Peyer's patch (tissue), 4 donors: Measurements from ENCODE around the gene VGLL4. TPM values are rescaled to one million over a fixed set of nuclear protein-coding genes. Genes with fewer than 3 reads are reported as not detected.

Source experiments
- DNase-seq, 3 donors: peaks; one replicate each; pipeline ENCODE4 v3.0.0-alpha.2; 2017 to 2019
- H3K27ac ChIP-seq, 4 donors: fragments of 200-600 bp; sonication (generic); one replicate each; pipeline ENCODE4 v1.5.1; 2016 to 2019
- H3K27me3 ChIP-seq, 2 donors: fragments of 200-600 bp; sonication (generic); one replicate each; pipeline ENCODE4 v1.5.1; 2019
- H3K36me3 ChIP-seq, 3 donors: fragments of 200-600 bp; sonication (generic); one replicate each; pipeline ENCODE4 v1.5.1; 2016 to 2019
- H3K4me1 ChIP-seq, 4 donors: fragments of 200-600 bp; sonication (generic); one replicate each; pipeline ENCODE4 v1.5.1; 2016 to 2019
- H3K4me3 ChIP-seq, 4 donors: fragments of 200-600 bp; sonication (generic); 1 replicate in 3 of 4; 2 replicates in 1 of 4; pipeline ENCODE4 v1.5.1; 2016 to 2019; ENCODE audit warnings: mild to moderate bottlenecking in 1 of 4
- H3K9me3 ChIP-seq, 4 donors: fragments of 200-600 bp; sonication (generic); one replicate each; pipeline ENCODE4 v1.5.1; 2016 to 2019; ENCODE audit warnings: mild to moderate bottlenecking in 1 of 4
- CTCF ChIP-seq, 6 experiments: fragments of 450-650 bp in 4 of 6; fragments of 200-600 bp in 2 of 6; sonication (generic) in 1 of 6; IDR thresholded peaks; one replicate each; pipeline ENCODE4 v1.5.1; 2017 to 2019; ENCODE audit warnings: antibody characterized with exemption in 6 of 6, mild to moderate bottlenecking in 3 of 6, moderate library complexity in 1 of 6
- POLR2A ChIP-seq, 2 donors: fragments of 450-650 bp; IDR thresholded peaks; one replicate each; pipeline ENCODE4 v1.5.1; 2017; ENCODE audit warnings: antibody characterized with exemption in 2 of 2, mild to moderate bottlenecking in 2 of 2, moderate library complexity in 2 of 2
- total RNA-seq, 4 donors: library from RNA; depleted of rRNA; stranded (reverse); fragments of >200 nt; gene quantifications; one replicate each; pipeline ENCODE4 v1.1.0, GENCODE V29; 2016

The VGLL4 gene
- total RNA-seq, 4 donors from 2014 or later, result 41.7 to 66.7 (median 59.4) TPM

- Histone ChIP-seq H3K27me3 (no peaks in the 10 kb centered on the region), H3K4me1 (no peaks in the 10 kb centered on the region), H3K27ac (peak overlapping the region in 1 of 4 donors; percentile 5), H3K9me3 (no peaks in the 10 kb centered on the region), H3K36me3 (no peaks in the 10 kb centered on the region), H3K4me3 (no peak overlapping the region)
- TF ChIP-seq CTCF (IDR thresholded peaks at IDR 0.05) (no peak), POLR2A (IDR thresholded peaks at IDR 0.05) (no peak)
- no peak for DNase-seq
Observed at GRCh38 chr3:11543948-11544387, 99.7 kb downstream of the VGLL4 start.

GRCh38 chr3:11543141-11543947 lies 100.4 kb downstream of the VGLL4 start:
- Histone ChIP-seq H3K4me1 (no peaks in the 10 kb centered on the region), H3K27ac (no peak overlapping the region), H3K4me3 (no peak overlapping the region), H3K36me3 (no peaks in the 10 kb centered on the region), H3K27me3 (no peaks in the 10 kb centered on the region), H3K9me3 (no peaks in the 10 kb centered on the region)
- TF ChIP-seq POLR2A (IDR thresholded peaks at IDR 0.05) (no peak), CTCF (IDR thresholded peaks at IDR 0.05) (no peak)
- peak in 1 of 3 donors; percentile 34 for DNase-seq

- H3K27me3 ChIP-seq, result no peaks in the 10 kb centered on the region
- H3K27ac ChIP-seq, result no peak overlapping the region
- TF ChIP-seq POLR2A (IDR thresholded peaks at IDR 0.05) (no peak), CTCF (IDR thresholded peaks at IDR 0.05) (no peak)
- no peaks in the 10 kb centered on the region for H3K4me1 ChIP-seq
- H3K9me3 ChIP-seq, result no peaks in the 10 kb centered on the region
- no peak for DNase-seq
- no peaks in the 10 kb centered on the region for H3K36me3 ChIP-seq
- no peak overlapping the region for H3K4me3 ChIP-seq
Observed at GRCh38 chr3:11542551-11542950, 101.2 kb downstream of the VGLL4 start.

GRCh38 chr3:11541321-11542303 lies 102.1 kb downstream of the VGLL4 start:
- DNase-seq, result no peak
- TF ChIP-seq POLR2A (IDR thresholded peaks at IDR 0.05) (no peak), CTCF (IDR thresholded peaks at IDR 0.05) (no peak)

GRCh38 chr3:11539677-11540076 lies 104.0 kb downstream of the VGLL4 start:
- Histone ChIP-seq H3K4me3 (no peak overlapping the region), H3K4me1 (no peaks in the 10 kb centered on the region), H3K27ac (no peak overlapping the region), H3K36me3 (no peaks in the 10 kb centered on the region), H3K27me3 (no peaks in the 10 kb centered on the region), H3K9me3 (no peaks in the 10 kb centered on the region)
- TF ChIP-seq CTCF (IDR thresholded peaks at IDR 0.05) (no peak), POLR2A (IDR thresholded peaks at IDR 0.05) (no peak)
- no peak for DNase-seq

More at GRCh38 chr3:11541321-11542303, 102.1 kb downstream of the VGLL4 start:
- no peaks in the 10 kb centered on the region for H3K27me3 ChIP-seq
- H3K36me3 ChIP-seq, result no peaks in the 10 kb centered on the region
- no peak overlapping the region for H3K4me3 ChIP-seq
- H3K9me3 ChIP-seq, result no peaks in the 10 kb centered on the region
- H3K27ac ChIP-seq, result no peak overlapping the region
- no peaks in the 10 kb centered on the region for H3K4me1 ChIP-seq
